IMR-90 (cell line): ENCODE data around the gene SMYD2.

Experiments
- RFX5 ChIP-seq: IDR thresholded peaks from 2 replicates; pipeline ENCODE4 v1.8.0; 2012; ENCODE audit warnings: low read depth, mild to moderate bottlenecking, low read length, moderate library complexity
- TF ChIP-seq, protein P1 (sequence below): conservative IDR thresholded peaks from 2 replicates; pipeline ENCODE4 v1.5.1; 2012; ENCODE audit warnings: mild to moderate bottlenecking, low read depth, low read length, improper control_type of control experiment

DNA sequence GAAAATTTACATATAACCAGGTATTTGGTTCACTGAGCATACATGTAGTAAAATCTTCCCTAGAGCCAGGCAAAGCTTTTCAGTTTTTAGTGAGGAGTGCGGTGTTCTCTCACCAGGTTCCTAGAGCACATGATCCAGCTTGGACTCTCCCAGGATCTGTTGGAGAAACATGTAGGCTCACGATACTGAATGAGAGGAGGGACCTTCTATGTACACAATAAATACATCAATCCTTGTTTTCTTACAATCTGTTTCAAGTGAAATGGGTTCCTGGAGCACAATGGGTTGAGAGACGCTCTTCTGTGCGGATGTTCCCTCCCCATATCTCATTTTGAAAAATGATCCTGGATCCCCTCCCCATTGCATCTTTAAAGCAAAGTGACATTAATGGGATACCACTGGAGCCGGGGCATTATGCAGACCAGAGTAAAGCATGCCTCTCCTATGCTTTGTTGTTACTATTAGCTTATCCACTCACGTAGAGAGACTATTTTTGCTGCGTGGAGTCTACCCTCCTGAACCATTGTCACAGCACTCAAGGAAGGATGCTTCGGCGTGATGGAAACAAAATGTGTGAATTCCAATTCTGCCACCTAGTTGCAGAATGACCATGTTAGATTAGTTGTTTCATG is 19.3 kb downstream of the SMYD2 start:
- no peak for TF ChIP-seq RFX5
- TF ChIP-seq, protein P1, sequence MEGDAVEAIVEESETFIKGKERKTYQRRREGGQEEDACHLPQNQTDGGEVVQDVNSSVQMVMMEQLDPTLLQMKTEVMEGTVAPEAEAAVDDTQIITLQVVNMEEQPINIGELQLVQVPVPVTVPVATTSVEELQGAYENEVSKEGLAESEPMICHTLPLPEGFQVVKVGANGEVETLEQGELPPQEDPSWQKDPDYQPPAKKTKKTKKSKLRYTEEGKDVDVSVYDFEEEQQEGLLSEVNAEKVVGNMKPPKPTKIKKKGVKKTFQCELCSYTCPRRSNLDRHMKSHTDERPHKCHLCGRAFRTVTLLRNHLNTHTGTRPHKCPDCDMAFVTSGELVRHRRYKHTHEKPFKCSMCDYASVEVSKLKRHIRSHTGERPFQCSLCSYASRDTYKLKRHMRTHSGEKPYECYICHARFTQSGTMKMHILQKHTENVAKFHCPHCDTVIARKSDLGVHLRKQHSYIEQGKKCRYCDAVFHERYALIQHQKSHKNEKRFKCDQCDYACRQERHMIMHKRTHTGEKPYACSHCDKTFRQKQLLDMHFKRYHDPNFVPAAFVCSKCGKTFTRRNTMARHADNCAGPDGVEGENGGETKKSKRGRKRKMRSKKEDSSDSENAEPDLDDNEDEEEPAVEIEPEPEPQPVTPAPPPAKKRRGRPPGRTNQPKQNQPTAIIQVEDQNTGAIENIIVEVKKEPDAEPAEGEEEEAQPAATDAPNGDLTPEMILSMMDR = no peak
